Activated CD8-positive, alpha-beta T cell treated with anti-CD3 and anti-CD28 coated beads for 36 hours (primary cell): Measurements from ENCODE around the gene ARFGEF3. TPM values are rescaled to one million over a fixed set of nuclear protein-coding genes. Genes with fewer than 3 reads are reported as not detected.

ENCODE experiments used
- ATAC-seq: fragments of 200-7000 bp; cut with Tn5 transposase; one replicate; pipeline ENCODE4 v1.10.0; 2021; ENCODE audit warnings: mild to moderate bottlenecking, moderate library complexity
- CTCF ChIA-PET: fragments of 350-600 bp; sonication (Branson Sonifier 250); formaldehyde crosslinking; loops from one replicate; lab custom pipeline; 2021; ENCODE audit warnings: antibody characterized with exemption; lab: Charles Lee
- POLR2A ChIA-PET: fragments of 350-600 bp; sonication (Branson Sonifier 250); formaldehyde crosslinking; loops from one replicate; lab custom pipeline; 2021; ENCODE audit warnings: antibody characterized with exemption; lab: Charles Lee
- DNase-seq: peaks from one replicate; pipeline ENCODE4 v3.0.0-alpha.2; 2020
- H3K27ac Mint-ChIP-seq: one replicate; pipeline ENCODE4 v1.8.0; 2021; ENCODE audit warnings: mild to moderate bottlenecking, mixed read lengths
- H3K27me3 Mint-ChIP-seq: one replicate; pipeline ENCODE4 v1.8.0; 2021; ENCODE audit warnings: mixed read lengths
- H3K36me3 Mint-ChIP-seq: one replicate; pipeline ENCODE4 v1.8.0; 2021; ENCODE audit warnings: low read depth, mixed read lengths
- H3K4me1 Mint-ChIP-seq: one replicate; pipeline ENCODE4 v1.8.0; 2021; ENCODE audit warnings: low read depth, mixed read lengths
- H3K4me3 Mint-ChIP-seq: one replicate; pipeline ENCODE4 v1.8.0; 2021; ENCODE audit warnings: mild to moderate bottlenecking, moderate library complexity, mixed read lengths
- H3K9me3 Mint-ChIP-seq: one replicate; pipeline ENCODE4 v1.8.0; 2021; ENCODE audit warnings: mixed read lengths
- intact Hi-C: fragments of 100-400 bp; cut with micrococcal nuclease; formaldehyde crosslinking; loops from one replicate; pipeline ENCODE4 v1.10.0; 2022
- total RNA-seq, 2 experiments: library from RNA; stranded (reverse); gene quantifications; one replicate each; pipeline ENCODE4 v1.2.3, GENCODE V29; 2021
- TF ChIP-seq, protein P1 (sequence below): fragments of 200-600 bp; IDR thresholded peaks from one replicate; pipeline ENCODE4 v1.8.0; 2022; ENCODE audit warnings: antibody characterized with exemption, mild to moderate bottlenecking

The ARFGEF3 gene
- total RNA-seq, 2 experiments from 2014 or later: 1.7 to 1.8 TPM

DNA sequence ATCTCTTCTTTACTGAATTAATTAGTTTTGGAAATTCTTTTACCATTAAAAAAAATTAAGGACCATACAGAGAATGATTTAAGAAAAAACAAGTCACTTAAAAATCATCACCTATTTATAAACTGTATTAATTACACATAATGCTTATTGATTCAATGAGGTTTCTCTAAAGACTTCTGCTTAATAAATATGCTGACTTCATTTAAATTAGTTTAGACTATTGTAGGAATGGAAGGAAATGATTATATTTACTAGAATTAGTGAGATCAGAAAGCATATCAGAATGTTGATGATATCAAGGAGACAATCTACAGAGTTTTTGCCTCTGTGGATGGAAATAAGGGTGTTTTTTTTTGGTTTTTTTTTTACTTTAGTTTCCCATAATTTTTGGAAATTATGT, 181.4 kb downstream of the ARFGEF3 start:
- POLR2A ChIA-PET: no interaction called here
- H3K4me1 Mint-ChIP-seq: no peaks in the 10 kb centered on the region
- no peak overlapping the region for H3K27ac Mint-ChIP-seq
- CTCF ChIA-PET: no interaction called here
- H3K4me3 Mint-ChIP-seq: no peak overlapping the region
- DNase-seq: no peak
- intact Hi-C loops: no loop called here
- no peaks in the 10 kb centered on the region for H3K36me3 Mint-ChIP-seq
- no peak for ATAC-seq
- no peaks in the 10 kb centered on the region for H3K9me3 Mint-ChIP-seq
- TF ChIP-seq, protein P1, sequence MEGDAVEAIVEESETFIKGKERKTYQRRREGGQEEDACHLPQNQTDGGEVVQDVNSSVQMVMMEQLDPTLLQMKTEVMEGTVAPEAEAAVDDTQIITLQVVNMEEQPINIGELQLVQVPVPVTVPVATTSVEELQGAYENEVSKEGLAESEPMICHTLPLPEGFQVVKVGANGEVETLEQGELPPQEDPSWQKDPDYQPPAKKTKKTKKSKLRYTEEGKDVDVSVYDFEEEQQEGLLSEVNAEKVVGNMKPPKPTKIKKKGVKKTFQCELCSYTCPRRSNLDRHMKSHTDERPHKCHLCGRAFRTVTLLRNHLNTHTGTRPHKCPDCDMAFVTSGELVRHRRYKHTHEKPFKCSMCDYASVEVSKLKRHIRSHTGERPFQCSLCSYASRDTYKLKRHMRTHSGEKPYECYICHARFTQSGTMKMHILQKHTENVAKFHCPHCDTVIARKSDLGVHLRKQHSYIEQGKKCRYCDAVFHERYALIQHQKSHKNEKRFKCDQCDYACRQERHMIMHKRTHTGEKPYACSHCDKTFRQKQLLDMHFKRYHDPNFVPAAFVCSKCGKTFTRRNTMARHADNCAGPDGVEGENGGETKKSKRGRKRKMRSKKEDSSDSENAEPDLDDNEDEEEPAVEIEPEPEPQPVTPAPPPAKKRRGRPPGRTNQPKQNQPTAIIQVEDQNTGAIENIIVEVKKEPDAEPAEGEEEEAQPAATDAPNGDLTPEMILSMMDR: no peak
- H3K27me3 Mint-ChIP-seq: peaks cover 13% of the 10 kb centered on the region

DNA sequence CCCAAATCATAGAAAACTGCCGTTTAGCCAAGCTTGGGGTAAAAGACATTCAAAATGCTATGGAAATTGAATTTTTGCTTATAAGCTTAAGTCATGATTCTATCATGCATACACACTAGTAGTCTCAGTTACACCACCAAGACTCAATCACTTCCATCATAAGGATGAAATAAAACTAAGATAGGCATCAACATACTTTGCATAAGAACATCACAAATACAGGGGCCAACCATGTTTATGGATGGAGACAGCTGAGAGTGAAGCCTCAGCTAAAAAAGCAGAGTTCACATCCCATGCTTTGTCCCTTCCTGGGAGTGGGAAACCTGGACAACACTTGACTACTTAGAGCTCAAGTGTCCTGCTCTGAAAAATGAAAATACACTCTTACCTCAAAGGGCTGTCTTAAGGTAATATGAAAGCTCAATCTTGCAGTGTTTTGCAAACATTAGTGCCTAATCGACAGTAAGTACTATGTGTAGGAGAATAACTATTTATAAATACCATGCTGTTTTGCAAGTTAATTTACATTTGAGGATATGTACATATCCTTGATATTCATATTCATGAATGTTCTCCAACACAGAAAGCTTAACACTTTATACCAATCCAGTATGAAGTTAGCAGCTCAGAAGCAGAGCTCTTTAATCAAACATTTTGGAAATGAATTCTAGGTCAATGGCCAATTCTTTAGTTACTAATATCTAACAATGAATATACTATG, 184.0 kb downstream of the ARFGEF3 start:
- H3K4me1 Mint-ChIP-seq: no peaks in the 10 kb centered on the region
- no peak for ATAC-seq
- H3K9me3 Mint-ChIP-seq: no peaks in the 10 kb centered on the region
- ChIA-PET CTCF (no interaction called here), POLR2A (no interaction called here)
- no peak overlapping the region for H3K27ac Mint-ChIP-seq
- no peaks in the 10 kb centered on the region for H3K36me3 Mint-ChIP-seq
- peaks cover 13% of the 10 kb centered on the region for H3K27me3 Mint-ChIP-seq
- intact Hi-C loops: no loop called here
- TF ChIP-seq, protein P1: no peak
- no peak for DNase-seq
- no peak overlapping the region for H3K4me3 Mint-ChIP-seq

DNA sequence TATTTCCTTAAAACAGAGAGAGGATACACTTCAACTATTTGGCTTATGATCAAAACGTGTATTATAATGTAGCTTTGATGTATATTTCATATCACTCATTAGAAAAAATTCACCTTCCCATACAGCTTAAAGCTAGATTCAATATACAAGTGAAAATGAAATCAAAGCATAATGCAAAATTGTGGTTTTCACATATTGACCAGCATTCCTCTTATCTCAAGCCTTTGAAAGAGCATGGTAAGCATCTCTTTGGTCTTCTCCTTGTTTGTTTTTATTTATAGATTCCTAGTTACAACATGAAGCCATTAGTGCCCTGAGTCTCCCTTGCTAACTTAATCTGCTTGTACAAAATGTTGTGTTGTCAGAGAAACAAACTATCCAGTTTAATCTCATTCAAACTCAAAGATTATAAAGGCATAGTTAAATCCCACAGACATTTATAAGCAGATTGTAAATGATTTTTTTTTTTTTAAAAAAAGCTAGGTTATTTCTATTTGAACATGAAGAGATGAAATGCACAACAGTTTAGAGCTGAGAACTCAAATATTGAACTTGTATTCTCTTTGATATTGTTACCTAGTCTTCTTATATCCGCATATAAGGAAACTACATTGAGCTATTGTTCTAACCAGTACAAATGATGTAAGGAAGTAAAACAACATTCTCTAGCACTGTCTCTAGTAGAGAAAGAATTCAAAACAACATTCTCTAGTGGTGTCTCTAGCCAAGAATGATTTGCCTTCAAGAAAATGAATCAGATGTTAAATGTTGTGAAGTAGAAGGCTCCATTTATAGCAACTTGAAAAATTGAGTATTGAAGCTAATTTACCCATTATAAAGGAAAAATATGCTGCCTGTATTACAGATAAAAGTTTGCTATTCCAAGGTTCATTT, 184.8 kb downstream of the ARFGEF3 start:
- no peak for ATAC-seq
- POLR2A ChIA-PET: no interaction called here
- CTCF ChIA-PET: no interaction called here

DNA sequence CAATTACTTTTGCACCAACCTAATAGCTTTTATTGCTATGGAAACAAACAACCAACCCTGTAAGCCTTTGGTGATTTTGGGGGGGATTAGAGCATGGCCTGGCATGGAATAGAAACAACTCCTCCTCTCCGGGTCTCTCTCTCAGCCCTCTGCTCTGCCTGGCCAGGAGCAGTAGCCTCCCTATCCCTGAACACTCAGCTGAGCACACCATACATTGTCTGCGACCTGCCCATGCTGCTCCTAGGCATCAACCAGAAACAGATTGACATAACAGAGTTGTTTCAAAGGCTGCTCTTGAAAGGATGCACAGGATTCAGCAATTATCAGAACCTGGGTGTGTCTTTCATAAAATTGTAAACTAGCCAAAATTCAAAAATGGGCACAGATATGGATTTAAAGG, 186.1 kb downstream of the ARFGEF3 start:
- DNase-seq (no peak), ATAC-seq (no peak)
- intact Hi-C loops: no loop called here
- H3K4me3 Mint-ChIP-seq: no peak overlapping the region
- no peaks in the 10 kb centered on the region for H3K9me3 Mint-ChIP-seq
- ChIA-PET POLR2A (no interaction called here), CTCF (no interaction called here)
- TF ChIP-seq, protein P1: no peak
- no peak overlapping the region for H3K27ac Mint-ChIP-seq
- H3K27me3 Mint-ChIP-seq: peaks cover 14% of the 10 kb centered on the region
- H3K4me1 Mint-ChIP-seq: no peaks in the 10 kb centered on the region
- H3K36me3 Mint-ChIP-seq: no peaks in the 10 kb centered on the region

More for the DNA sequence above, 184.8 kb downstream of the ARFGEF3 start:
- TF ChIP-seq, protein P1: no peak
- Mint-ChIP-seq H3K4me1 (no peaks in the 10 kb centered on the region), H3K27me3 (peaks cover 13% of the 10 kb centered on the region), H3K9me3 (no peaks in the 10 kb centered on the region), H3K36me3 (no peaks in the 10 kb centered on the region), H3K4me3 (no peak overlapping the region), H3K27ac (no peak overlapping the region)
- no peak for DNase-seq
- intact Hi-C loops: no loop called here

DNA sequence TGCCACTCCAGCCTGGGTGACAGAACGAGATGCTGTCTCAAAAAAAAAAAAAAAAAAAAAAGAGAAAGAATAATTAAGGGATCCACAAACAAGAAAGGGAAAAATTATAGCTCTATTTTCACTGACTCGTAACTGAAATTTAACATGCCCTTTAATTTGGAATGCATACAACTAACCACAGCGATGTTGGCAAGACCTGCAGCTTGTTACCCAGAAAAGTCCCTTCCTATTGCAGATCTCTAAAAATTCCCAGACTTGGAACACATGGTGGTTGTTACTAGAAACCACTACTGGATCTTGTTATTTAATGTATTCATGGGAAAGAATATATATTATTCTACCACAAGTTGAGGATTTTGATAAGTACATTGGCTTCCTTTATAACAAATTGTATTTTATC, 188.2 kb downstream of the ARFGEF3 start:
- POLR2A ChIA-PET: no interaction called here
- no peaks in the 10 kb centered on the region for H3K36me3 Mint-ChIP-seq
- no peaks in the 10 kb centered on the region for H3K4me1 Mint-ChIP-seq
- H3K4me3 Mint-ChIP-seq: no peak overlapping the region
- H3K9me3 Mint-ChIP-seq: no peaks in the 10 kb centered on the region
- TF ChIP-seq, protein P1: no peak
- no peak overlapping the region for H3K27ac Mint-ChIP-seq
- intact Hi-C loops: no loop called here
- peaks cover 15% of the 10 kb centered on the region for H3K27me3 Mint-ChIP-seq
- CTCF ChIA-PET: interaction anchor here (0.9 kb wide), 1 partner anchor 13 kb away, joined by 3 read pairs; no protein-coding TSS in a partner anchor
- ATAC-seq (no peak), DNase-seq (no peak)
